ENCODE measurements around the gene KRT222. TPM values are rescaled to one million over a fixed set of nuclear protein-coding genes. Genes with fewer than 3 reads are reported as not detected.

The KRT222 gene
- total RNA-seq, 1 experiment from 2014 or later = not detected

DNA sequence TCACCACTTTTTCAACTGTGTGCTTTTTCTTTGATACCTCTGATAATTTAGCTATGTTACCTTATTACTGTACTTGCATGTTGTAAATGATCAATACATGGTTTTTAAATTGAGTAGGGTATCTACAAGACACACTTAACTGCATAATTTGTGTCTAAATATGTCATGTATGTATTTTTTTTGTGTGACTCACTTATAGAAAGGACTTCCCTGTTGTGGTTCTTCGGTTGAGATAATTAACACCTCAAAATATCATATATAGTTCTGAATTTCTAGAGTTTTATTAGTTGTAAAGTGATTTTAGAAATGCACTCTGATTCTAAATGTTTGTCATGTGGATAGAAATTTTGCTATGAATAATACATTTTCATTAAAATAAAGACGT lies 14.5 kb upstream of the KRT222 start:
- POLR2A ChIA-PET (ENCODE audit: unreplicated experiment) = no interaction called here
- H3K27me3 ChIP-seq (ENCODE audit: low read length) = peaks cover 27% of the 10 kb centered on the region

DNA sequence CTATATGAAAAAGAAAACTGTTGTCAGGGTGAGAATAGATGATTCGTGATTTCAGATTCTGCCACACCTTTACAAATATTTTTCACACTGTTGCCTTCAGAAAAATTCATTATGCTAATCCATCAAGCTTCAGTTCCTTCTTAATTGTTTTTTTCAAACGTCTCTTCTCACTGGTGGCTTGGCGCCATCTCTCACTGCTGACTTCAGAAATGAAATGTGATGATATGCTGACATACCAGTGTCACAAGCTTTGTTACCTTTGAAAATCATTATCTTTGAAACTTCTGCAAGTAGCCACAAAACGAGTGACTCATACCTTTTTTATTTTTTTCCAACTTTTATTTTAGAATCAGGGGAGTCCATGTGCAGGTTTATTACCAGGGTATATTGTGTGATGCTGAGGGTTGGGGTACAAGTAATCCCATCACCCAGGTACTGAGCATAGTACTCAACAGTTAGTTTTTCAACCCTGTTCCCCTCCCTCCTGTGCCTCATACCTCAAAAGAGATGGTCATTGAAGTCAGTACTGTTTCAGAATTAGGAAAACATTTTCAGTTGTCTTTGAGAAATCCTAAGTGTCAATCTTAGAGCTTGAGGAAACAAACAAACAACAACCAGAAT lies 14.0 kb upstream of the KRT222 start:
- Histone ChIP-seq H3K36me3 (ENCODE audit: low read depth, low read length) (no peaks in the 10 kb centered on the region), H3K27ac (ENCODE audit: low read length) (no peak overlapping the region), H3F3A (ENCODE audit: low read length, unreplicated experiment) (no peaks in the 10 kb centered on the region), H2AFZ (ENCODE audit: low read length) (no peak overlapping the region), H3K9me3 (ENCODE audit: low read length) (no peaks in the 10 kb centered on the region), H3K9me2 (replicated peaks; ENCODE audit: low read length) (no peaks in the 10 kb centered on the region), H3K4me2 (ENCODE audit: low read length) (no peak overlapping the region), H3K4me1 (ENCODE audit: insufficient read depth, low read length) (no peaks in the 10 kb centered on the region), H4K20me1 (ENCODE audit: low read length) (no peaks in the 10 kb centered on the region), H3K79me2 (ENCODE audit: low read length) (no peaks in the 10 kb centered on the region), H3K4me3 (ENCODE audit: low read length) (no peak overlapping the region), H3K9ac (ENCODE audit: low read length) (no peak overlapping the region), H3K27me3 (ENCODE audit: low read length) (peaks cover 32% of the 10 kb centered on the region)
- intact Hi-C loops (cut with micrococcal nuclease) = no loop called here
- CTCF ChIA-PET = no interaction called here
- ATAC-seq = no peak
- BruUV-seq (replicated peaks) = no TSS peak
- DNase-seq = no peak
- POLR2A ChIA-PET (ENCODE audit: unreplicated experiment) = no interaction called here
- TF ChIP-seq, protein P1, sequence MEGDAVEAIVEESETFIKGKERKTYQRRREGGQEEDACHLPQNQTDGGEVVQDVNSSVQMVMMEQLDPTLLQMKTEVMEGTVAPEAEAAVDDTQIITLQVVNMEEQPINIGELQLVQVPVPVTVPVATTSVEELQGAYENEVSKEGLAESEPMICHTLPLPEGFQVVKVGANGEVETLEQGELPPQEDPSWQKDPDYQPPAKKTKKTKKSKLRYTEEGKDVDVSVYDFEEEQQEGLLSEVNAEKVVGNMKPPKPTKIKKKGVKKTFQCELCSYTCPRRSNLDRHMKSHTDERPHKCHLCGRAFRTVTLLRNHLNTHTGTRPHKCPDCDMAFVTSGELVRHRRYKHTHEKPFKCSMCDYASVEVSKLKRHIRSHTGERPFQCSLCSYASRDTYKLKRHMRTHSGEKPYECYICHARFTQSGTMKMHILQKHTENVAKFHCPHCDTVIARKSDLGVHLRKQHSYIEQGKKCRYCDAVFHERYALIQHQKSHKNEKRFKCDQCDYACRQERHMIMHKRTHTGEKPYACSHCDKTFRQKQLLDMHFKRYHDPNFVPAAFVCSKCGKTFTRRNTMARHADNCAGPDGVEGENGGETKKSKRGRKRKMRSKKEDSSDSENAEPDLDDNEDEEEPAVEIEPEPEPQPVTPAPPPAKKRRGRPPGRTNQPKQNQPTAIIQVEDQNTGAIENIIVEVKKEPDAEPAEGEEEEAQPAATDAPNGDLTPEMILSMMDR (conservative IDR thresholded peaks at IDR 0.05; ENCODE audit: low read depth, low read length) = no peak
- no peak for TF ChIP-seq EZH2 (IDR thresholded peaks at IDR 0.05; ENCODE audit: low read length, unreplicated experiment)
- no peak for TF ChIP-seq EZH2phosphoT487 (IDR thresholded peaks at IDR 0.05; ENCODE audit: borderline replicate concordance, low read length)

More for the DNA sequence above, 14.5 kb upstream of the KRT222 start:
- TF ChIP-seq, protein P1 (conservative IDR thresholded peaks at IDR 0.05; ENCODE audit: low read depth, low read length) = no peak
- TF ChIP-seq EZH2phosphoT487 (IDR thresholded peaks at IDR 0.05; ENCODE audit: borderline replicate concordance, low read length) (no peak), EZH2 (IDR thresholded peaks at IDR 0.05; ENCODE audit: low read length, unreplicated experiment) (no peak)
- BruUV-seq (replicated peaks) = no TSS peak
- DNase-seq (no peak), ATAC-seq (no peak)
- no peaks in the 10 kb centered on the region for H3K4me1 ChIP-seq (ENCODE audit: insufficient read depth, low read length)
- CTCF ChIA-PET = no interaction called here
- H3K4me3 ChIP-seq (ENCODE audit: low read length) = no peak overlapping the region
- H3K9ac ChIP-seq (ENCODE audit: low read length) = no peak overlapping the region
- H3K27ac ChIP-seq (ENCODE audit: low read length) = no peak overlapping the region
- no peaks in the 10 kb centered on the region for H4K20me1 ChIP-seq (ENCODE audit: low read length)
- H3K9me2 ChIP-seq (replicated peaks; ENCODE audit: low read length) = no peaks in the 10 kb centered on the region
- H3K79me2 ChIP-seq (ENCODE audit: low read length) = no peaks in the 10 kb centered on the region
- no peaks in the 10 kb centered on the region for H3K9me3 ChIP-seq (ENCODE audit: low read length)
- H3K4me2 ChIP-seq (ENCODE audit: low read length) = no peak overlapping the region
- H3F3A ChIP-seq (ENCODE audit: low read length, unreplicated experiment) = no peaks in the 10 kb centered on the region
- H2AFZ ChIP-seq (ENCODE audit: low read length) = no peak overlapping the region
- H3K36me3 ChIP-seq (ENCODE audit: low read depth, low read length) = no peaks in the 10 kb centered on the region
- intact Hi-C loops (cut with micrococcal nuclease) = no loop called here

GRCh38 chr17:40675905-40676304 lies 10.9 kb upstream of the KRT222 start:
- ChIA-PET POLR2A (ENCODE audit: unreplicated experiment) (no interaction called here), CTCF (no interaction called here)
- no peaks in the 10 kb centered on the region for H3K9me2 ChIP-seq (replicated peaks; ENCODE audit: low read length)
- H3K27me3 ChIP-seq (ENCODE audit: low read length) = peaks cover 34% of the 10 kb centered on the region
- BruUV-seq (replicated peaks) = no TSS peak
- no peak overlapping the region for H3K4me3 ChIP-seq (ENCODE audit: low read length)
- DNase-seq (no peak), ATAC-seq (no peak)
- no peaks in the 10 kb centered on the region for H3K9me3 ChIP-seq (ENCODE audit: low read length)
- no peak overlapping the region for H3K9ac ChIP-seq (ENCODE audit: low read length)
- no peaks in the 10 kb centered on the region for H3K4me1 ChIP-seq (ENCODE audit: insufficient read depth, low read length)
- no peaks in the 10 kb centered on the region for H3F3A ChIP-seq (ENCODE audit: low read length, unreplicated experiment)
- no peaks in the 10 kb centered on the region for H4K20me1 ChIP-seq (ENCODE audit: low read length)
- intact Hi-C loops (cut with micrococcal nuclease) = no loop called here
- TF ChIP-seq, protein P1 (conservative IDR thresholded peaks at IDR 0.05; ENCODE audit: low read depth, low read length) = no peak
- no peak for TF ChIP-seq EZH2 (IDR thresholded peaks at IDR 0.05; ENCODE audit: low read length, unreplicated experiment)
- TF ChIP-seq EZH2phosphoT487 (IDR thresholded peaks at IDR 0.05; ENCODE audit: borderline replicate concordance, low read length) = no peak
- no peak overlapping the region for H3K27ac ChIP-seq (ENCODE audit: low read length)
- no peak overlapping the region for H3K4me2 ChIP-seq (ENCODE audit: low read length)
- no peak overlapping the region for H2AFZ ChIP-seq (ENCODE audit: low read length)
- no peaks in the 10 kb centered on the region for H3K36me3 ChIP-seq (ENCODE audit: low read depth, low read length)
- no peaks in the 10 kb centered on the region for H3K79me2 ChIP-seq (ENCODE audit: low read length)
